ENCODE data around the gene MXI1.

Gene MXI1

GRCh38 chr10:110217662-110218008, 10.2 kb downstream of the MXI1 start:
- no peak for TF ChIP-seq CTCF (conservative IDR thresholded peaks at IDR 0.05; ENCODE audit: low read length)
- no peak for TF ChIP-seq EZH2phosphoT487 (IDR thresholded peaks at IDR 0.05; ENCODE audit: borderline replicate concordance)
- peaks cover 56% of the 10 kb centered on the region for H3K4me1 ChIP-seq (ENCODE audit: insufficient read depth, low read length, poor library complexity, severe bottlenecking)
- no peaks in the 10 kb centered on the region for H3K9me3 ChIP-seq (ENCODE audit: insufficient read depth, low read depth, low read length)
- peaks cover 14% of the 10 kb centered on the region; the same call in 1 of the 2 replicates for H3K79me2 ChIP-seq (ENCODE audit: insufficient read depth, low read length)
- 0 out of 2 replicates have a peak, but pooled peaks cover 3% of the 10 kb centered on the region for H3F3A ChIP-seq (ENCODE audit: low read depth)
- no peak overlapping the region for H3K9ac ChIP-seq (ENCODE audit: low read depth, low read length, poor library complexity, severe bottlenecking)
- no peaks in the 10 kb centered on the region for H3K9me2 ChIP-seq (replicated peaks; ENCODE audit: low read depth, low read length)
- no peaks in the 10 kb centered on the region for H3K27me3 ChIP-seq (ENCODE audit: insufficient read depth, low read length, poor library complexity, severe bottlenecking)
- no peak overlapping the region for H3K4me3 ChIP-seq (ENCODE audit: low read length, poor library complexity, severe bottlenecking)
- H3K36me3 ChIP-seq (ENCODE audit: insufficient read depth, low read length), result no peaks in the 10 kb centered on the region
- H3K4me2 ChIP-seq (ENCODE audit: low read depth, low read length, poor library complexity, severe bottlenecking), result no peak overlapping the region
- H4K20me1 ChIP-seq (ENCODE audit: insufficient read depth, low read length, poor library complexity, severe bottlenecking), result peaks cover 11% of the 10 kb centered on the region
- no peak overlapping the region for H2AFZ ChIP-seq (ENCODE audit: low read length)

- no peak for TF ChIP-seq CTCF (conservative IDR thresholded peaks at IDR 0.05; ENCODE audit: low read length)
- TF ChIP-seq EZH2phosphoT487 (IDR thresholded peaks at IDR 0.05; ENCODE audit: borderline replicate concordance), result no peak
- Histone ChIP-seq H3K9me3 (ENCODE audit: insufficient read depth, low read depth, low read length) (no peaks in the 10 kb centered on the region), H3K4me2 (ENCODE audit: low read depth, low read length, poor library complexity, severe bottlenecking) (no peak overlapping the region), H3K4me1 (ENCODE audit: insufficient read depth, low read length, poor library complexity, severe bottlenecking) (peaks cover 49% of the 10 kb centered on the region), H3F3A (ENCODE audit: low read depth) (0 out of 2 replicates have a peak, but pooled peaks cover 3% of the 10 kb centered on the region), H4K20me1 (ENCODE audit: insufficient read depth, low read length, poor library complexity, severe bottlenecking) (peaks cover 9% of the 10 kb centered on the region), H3K79me2 (ENCODE audit: insufficient read depth, low read length) (peaks cover 10% of the 10 kb centered on the region; the same call in 1 of the 2 replicates), H3K4me3 (ENCODE audit: low read length, poor library complexity, severe bottlenecking) (no peak overlapping the region), H3K9me2 (replicated peaks; ENCODE audit: low read depth, low read length) (no peaks in the 10 kb centered on the region), H3K36me3 (ENCODE audit: insufficient read depth, low read length) (no peaks in the 10 kb centered on the region), H3K9ac (ENCODE audit: low read depth, low read length, poor library complexity, severe bottlenecking) (no peak overlapping the region), H3K27me3 (ENCODE audit: insufficient read depth, low read length, poor library complexity, severe bottlenecking) (no peaks in the 10 kb centered on the region), H2AFZ (ENCODE audit: low read length) (no peak overlapping the region)
Measured at GRCh38 chr10:110218632-110219031, 11.2 kb downstream of the MXI1 start.

- H3K79me2 ChIP-seq (ENCODE audit: insufficient read depth, low read length), result peaks cover 5% of the 10 kb centered on the region; the same call in 1 of the 2 replicates
- no peaks in the 10 kb centered on the region for H3K9me2 ChIP-seq (replicated peaks; ENCODE audit: low read depth, low read length)
- no peak overlapping the region for H3K4me2 ChIP-seq (ENCODE audit: low read depth, low read length, poor library complexity, severe bottlenecking)
- H2AFZ ChIP-seq (ENCODE audit: low read length), result no peak overlapping the region
- H3K9me3 ChIP-seq (ENCODE audit: insufficient read depth, low read depth, low read length), result no peaks in the 10 kb centered on the region
- peaks cover 37% of the 10 kb centered on the region for H3K4me1 ChIP-seq (ENCODE audit: insufficient read depth, low read length, poor library complexity, severe bottlenecking)
- H3K27me3 ChIP-seq (ENCODE audit: insufficient read depth, low read length, poor library complexity, severe bottlenecking), result no peaks in the 10 kb centered on the region
- H4K20me1 ChIP-seq (ENCODE audit: insufficient read depth, low read length, poor library complexity, severe bottlenecking), result peaks cover 4% of the 10 kb centered on the region
- H3K4me3 ChIP-seq (ENCODE audit: low read length, poor library complexity, severe bottlenecking), result no peak overlapping the region
- no peaks in the 10 kb centered on the region for H3F3A ChIP-seq (ENCODE audit: low read depth)
- H3K36me3 ChIP-seq (ENCODE audit: insufficient read depth, low read length), result no peaks in the 10 kb centered on the region
- no peak overlapping the region for H3K9ac ChIP-seq (ENCODE audit: low read depth, low read length, poor library complexity, severe bottlenecking)
- no peak for TF ChIP-seq EZH2phosphoT487 (IDR thresholded peaks at IDR 0.05; ENCODE audit: borderline replicate concordance)
- TF ChIP-seq CTCF (conservative IDR thresholded peaks at IDR 0.05; ENCODE audit: low read length), result no peak
Measured at GRCh38 chr10:110219884-110220283, 12.5 kb downstream of the MXI1 start.

All from Loucy (cell line).